Measurements from ENCODE around the gene DYNC2LI1. TPM values are rescaled to one million over a fixed set of nuclear protein-coding genes. Genes with fewer than 3 reads are reported as not detected.

Gene DYNC2LI1
- total RNA-seq, 1 donor from 2014 or later, result 92.1 TPM

GRCh38 chr2:43832457-43832856 is 58.6 kb downstream of the DYNC2LI1 start:
- TF ChIP-seq CTCF (IDR thresholded peaks at IDR 0.05) (no peak), EZH2phosphoT487 (IDR thresholded peaks at IDR 0.05) (no peak), EZH2 (IDR thresholded peaks at IDR 0.05) (no peak)
- H3K27ac Mint-ChIP-seq, result no peak overlapping the region
- no peak overlapping the region for H2AFZ ChIP-seq (replicated peaks)
- no peaks in the 10 kb centered on the region for H3K79me2 ChIP-seq (ENCODE audit: low read depth)
- no peak overlapping the region for H3K4me3 ChIP-seq
- no peaks in the 10 kb centered on the region for H3K4me1 Mint-ChIP-seq
- H3K9me3 ChIP-seq (ENCODE audit: low read depth), result no peaks in the 10 kb centered on the region
- peaks cover 4% of the 10 kb centered on the region for H3K9me3 Mint-ChIP-seq
- no peaks in the 10 kb centered on the region for H3K36me3 Mint-ChIP-seq
- no peak overlapping the region for H3K4me2 ChIP-seq
- H3K27me3 Mint-ChIP-seq (ENCODE audit: insufficient read depth, low read depth), result no peaks in the 10 kb centered on the region
- no peaks in the 10 kb centered on the region for H3K27me3 ChIP-seq
- no peak overlapping the region for H3K9ac ChIP-seq
- H3K4me1 ChIP-seq, result no peaks in the 10 kb centered on the region
- H3K27ac ChIP-seq, result no peak overlapping the region
- no peaks in the 10 kb centered on the region for H4K20me1 ChIP-seq (ENCODE audit: low read depth)
- DNase-seq (ENCODE audit: low spot score), result no peak
- H3K4me3 Mint-ChIP-seq, result no peak overlapping the region
- H3K36me3 ChIP-seq, result no peaks in the 10 kb centered on the region
- no peaks in the 10 kb centered on the region for H3F3A ChIP-seq (ENCODE audit: low read depth)

GRCh38 chr2:43837033-43837432 is 63.2 kb downstream of the DYNC2LI1 start:
- H3K36me3 Mint-ChIP-seq, result no peaks in the 10 kb centered on the region
- Histone ChIP-seq H3F3A (ENCODE audit: low read depth) (no peaks in the 10 kb centered on the region), H4K20me1 (ENCODE audit: low read depth) (no peaks in the 10 kb centered on the region), H3K27ac (no peak overlapping the region), H3K36me3 (no peaks in the 10 kb centered on the region), H2AFZ (replicated peaks) (no peak overlapping the region), H3K4me2 (no peak overlapping the region), H3K27me3 (no peaks in the 10 kb centered on the region), H3K9me3 (ENCODE audit: low read depth) (no peaks in the 10 kb centered on the region), H3K9ac (no peak overlapping the region), H3K4me1 (no peaks in the 10 kb centered on the region), H3K79me2 (ENCODE audit: low read depth) (no peaks in the 10 kb centered on the region), H3K4me3 (no peak overlapping the region)
- DNase-seq (ENCODE audit: low spot score), result no peak
- H3K4me3 Mint-ChIP-seq, result no peak overlapping the region
- H3K27me3 Mint-ChIP-seq (ENCODE audit: insufficient read depth, low read depth), result no peaks in the 10 kb centered on the region
- H3K27ac Mint-ChIP-seq, result no peak overlapping the region
- no peak for TF ChIP-seq EZH2 (IDR thresholded peaks at IDR 0.05)
- TF ChIP-seq EZH2phosphoT487 (IDR thresholded peaks at IDR 0.05), result no peak
- TF ChIP-seq CTCF (IDR thresholded peaks at IDR 0.05), result no peak
- H3K4me1 Mint-ChIP-seq, result peaks cover 10% of the 10 kb centered on the region
- H3K9me3 Mint-ChIP-seq, result peaks cover 4% of the 10 kb centered on the region

GRCh38 chr2:43837831-43838559 is 64.2 kb downstream of the DYNC2LI1 start:
- Histone ChIP-seq H2AFZ (replicated peaks) (peak overlapping the region; percentile 17), H3K4me1 (no peaks in the 10 kb centered on the region), H3F3A (ENCODE audit: low read depth) (no peaks in the 10 kb centered on the region), H3K4me2 (no peak overlapping the region), H3K4me3 (no peak overlapping the region), H3K9me3 (ENCODE audit: low read depth) (no peaks in the 10 kb centered on the region), H3K27me3 (no peaks in the 10 kb centered on the region), H3K79me2 (ENCODE audit: low read depth) (no peaks in the 10 kb centered on the region), H3K9ac (no peak overlapping the region), H4K20me1 (ENCODE audit: low read depth) (no peaks in the 10 kb centered on the region), H3K36me3 (no peaks in the 10 kb centered on the region), H3K27ac (no peak overlapping the region)
- Mint-ChIP-seq H3K36me3 (no peaks in the 10 kb centered on the region), H3K27ac (no peak overlapping the region), H3K9me3 (peaks cover 4% of the 10 kb centered on the region), H3K27me3 (ENCODE audit: insufficient read depth, low read depth) (no peaks in the 10 kb centered on the region), H3K4me1 (peaks cover 10% of the 10 kb centered on the region), H3K4me3 (no peak overlapping the region)
- DNase-seq (ENCODE audit: low spot score), result no peak
- TF ChIP-seq CTCF (IDR thresholded peaks at IDR 0.05) (no peak), EZH2phosphoT487 (IDR thresholded peaks at IDR 0.05) (no peak), EZH2 (IDR thresholded peaks at IDR 0.05) (no peak)

All from neural progenitor cell (in vitro differentiated cells).